Measurements from ENCODE around the gene LRRC4C.

Gene LRRC4C

DNA sequence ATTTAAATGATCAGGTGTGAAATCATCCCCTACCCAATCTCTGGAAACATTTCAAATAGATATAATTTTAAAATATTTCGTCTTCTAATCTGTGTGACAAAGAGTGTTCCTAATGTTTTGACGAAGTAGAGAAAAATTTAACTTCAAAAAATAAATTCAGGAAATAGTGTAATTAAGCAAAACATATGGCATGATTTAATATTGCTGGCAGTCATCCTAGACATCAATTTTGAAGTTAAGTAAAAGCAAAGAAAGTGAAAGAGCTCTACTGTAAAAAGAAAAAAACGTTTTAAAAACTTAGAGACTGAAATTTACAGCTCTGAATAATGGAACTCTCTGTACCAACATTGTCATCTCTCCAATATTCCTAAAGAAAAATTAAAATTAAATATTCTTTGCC is 1062.3 kb downstream of the LRRC4C start:
- DNase-seq (ENCODE audit: extremely low read depth in 1 of 2, low read depth in 1 of 2): no peak

DNA sequence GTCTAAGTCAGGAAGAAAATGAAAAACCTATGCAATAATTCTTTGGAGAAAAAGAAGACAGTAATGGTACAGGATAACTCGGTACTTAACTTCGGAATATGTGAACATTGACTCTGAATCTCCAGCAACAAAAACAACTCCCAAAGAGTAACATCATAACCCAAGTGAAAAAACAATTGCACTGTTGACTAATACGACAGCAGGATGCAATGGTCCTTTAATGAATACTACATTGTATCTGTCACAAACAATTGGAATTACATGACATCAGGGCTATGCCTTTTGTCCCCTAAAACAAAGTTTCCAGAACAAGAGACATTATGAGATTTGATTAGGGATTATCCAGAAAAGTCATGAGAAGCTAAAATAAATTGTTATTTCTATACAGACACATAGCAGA is 1065.9 kb downstream of the LRRC4C start:
- DNase-seq (ENCODE audit: extremely low read depth in 1 of 2, low read depth in 1 of 2): no peak

DNA sequence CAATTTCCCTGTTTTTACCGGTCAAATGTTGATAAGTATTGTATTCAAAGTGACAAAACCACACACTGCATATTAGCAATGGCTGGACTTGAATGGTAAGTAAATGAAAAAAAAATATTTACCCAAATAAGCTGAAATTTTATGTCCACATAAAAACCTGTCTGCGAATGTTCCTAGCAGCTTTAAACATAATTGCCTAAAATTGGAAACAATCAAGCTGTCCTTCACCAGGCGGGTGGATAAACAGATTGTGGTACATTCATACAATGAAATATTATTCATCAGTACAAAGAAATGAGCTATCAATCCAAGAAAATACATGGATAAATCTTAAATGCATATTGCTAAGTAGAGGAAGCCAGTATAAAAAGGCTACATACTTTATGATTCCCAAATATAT is 1067.8 kb downstream of the LRRC4C start:
- no peak for DNase-seq (ENCODE audit: extremely low read depth in 1 of 2, low read depth in 1 of 2)

DNA sequence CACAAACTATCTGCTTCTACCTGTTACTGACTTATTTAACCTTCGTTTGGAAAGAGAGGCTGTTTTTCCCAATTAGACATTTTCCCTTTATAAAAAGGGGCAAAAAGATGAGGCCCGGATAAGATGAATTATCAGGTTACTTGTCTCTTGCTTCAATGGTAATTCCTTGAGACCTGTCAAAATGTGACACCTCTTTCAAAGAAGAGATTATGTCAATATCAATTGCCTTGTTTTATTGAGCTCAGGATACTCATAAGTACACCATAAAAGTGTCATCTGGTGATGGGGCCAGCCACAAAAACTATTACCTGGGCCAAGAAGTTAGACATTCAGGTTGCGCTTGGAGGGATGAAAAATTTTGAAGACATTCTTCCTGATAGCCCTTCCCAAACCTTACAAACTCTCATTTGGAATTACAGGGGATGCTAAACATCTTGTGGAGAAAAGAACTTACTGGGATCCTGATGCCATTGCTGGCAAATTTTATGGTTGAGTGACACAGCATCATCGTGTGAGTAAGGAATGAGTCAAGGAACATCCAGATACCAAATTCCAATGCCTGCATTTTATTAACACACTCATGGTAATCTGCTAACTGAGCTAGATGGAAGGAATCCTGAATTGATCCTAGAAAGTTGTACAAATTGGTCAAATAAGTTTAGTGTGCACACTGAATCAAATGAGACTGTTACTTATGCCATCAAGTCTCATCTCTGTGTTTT is 1071.2 kb downstream of the LRRC4C start:
- DNase-seq (ENCODE audit: extremely low read depth in 1 of 2, low read depth in 1 of 2): no peak

DNA sequence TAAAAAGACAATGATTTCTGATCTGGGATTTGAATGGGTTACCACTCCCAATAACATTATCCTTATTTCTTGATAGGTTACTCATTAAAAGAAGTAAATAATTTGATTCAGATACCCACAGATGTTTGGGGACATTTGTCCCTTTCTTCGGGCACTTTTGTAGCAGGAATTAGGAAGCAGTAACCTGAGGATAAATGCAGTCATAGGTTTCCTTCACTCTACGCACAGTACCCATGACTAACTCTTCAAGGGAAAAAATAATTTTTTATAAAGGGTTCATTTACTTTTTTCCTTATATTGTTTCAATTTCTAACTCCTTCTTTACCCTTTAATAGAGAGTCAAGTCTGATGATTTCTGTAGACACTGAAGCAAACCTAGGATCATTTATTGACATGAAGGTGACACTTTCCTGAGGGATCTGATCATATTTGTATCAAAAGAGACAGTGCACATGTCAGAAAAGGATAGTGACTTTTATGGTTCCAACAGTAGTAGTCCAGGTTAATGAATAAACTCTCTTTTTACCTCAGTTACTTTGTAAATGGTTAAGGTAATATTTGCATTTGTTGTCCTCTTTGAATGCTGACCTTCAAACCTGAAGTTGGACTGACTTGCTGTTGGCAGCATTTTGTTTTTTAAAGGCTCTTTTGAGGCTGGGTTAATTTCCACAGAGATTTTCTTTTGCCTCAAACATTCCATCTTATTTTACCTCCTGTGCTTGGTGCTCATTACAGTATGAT is 1072.0 kb downstream of the LRRC4C start:
- no peak for DNase-seq (ENCODE audit: extremely low read depth in 1 of 2, low read depth in 1 of 2)

DNA sequence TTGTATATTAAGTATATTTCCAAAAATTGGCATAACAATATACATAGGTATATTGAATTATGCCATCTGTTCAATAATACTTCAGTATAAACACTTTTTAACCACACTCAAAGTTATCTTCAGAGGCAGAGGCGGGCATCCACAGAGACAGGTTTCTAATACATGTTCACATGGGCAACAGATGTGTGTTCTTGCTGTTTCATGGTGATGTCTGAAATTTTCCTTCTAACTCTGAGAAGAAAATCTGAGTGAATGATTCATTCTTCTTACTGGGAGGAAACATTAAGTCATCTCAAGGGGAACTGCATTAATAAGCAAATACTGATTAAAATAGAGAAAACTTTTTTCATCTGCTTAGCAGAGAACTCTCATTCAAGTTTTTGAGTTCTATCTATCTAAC is 1074.5 kb downstream of the LRRC4C start:
- no peak for DNase-seq (ENCODE audit: extremely low read depth in 1 of 2, low read depth in 1 of 2)

DNA sequence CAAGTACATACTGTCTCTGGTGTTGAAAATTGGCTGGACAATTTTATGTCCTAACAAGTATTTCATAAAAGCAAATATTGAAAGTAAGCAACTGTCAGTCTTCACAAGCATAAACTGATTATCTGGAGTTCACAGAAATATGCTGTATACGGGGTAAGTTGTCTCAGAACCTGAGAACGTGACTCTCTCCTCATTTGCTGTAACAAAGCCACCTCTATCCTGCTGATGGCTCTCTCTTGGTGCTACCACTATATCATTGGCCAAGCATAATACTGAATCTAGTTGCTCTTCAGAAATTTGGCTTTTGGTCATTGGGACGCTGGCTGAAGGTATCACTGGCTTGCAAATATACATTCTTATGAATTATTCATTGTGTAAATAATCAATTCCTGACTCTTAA is 1078.0 kb downstream of the LRRC4C start:
- DNase-seq (ENCODE audit: extremely low read depth in 1 of 2, low read depth in 1 of 2): no peak

DNA sequence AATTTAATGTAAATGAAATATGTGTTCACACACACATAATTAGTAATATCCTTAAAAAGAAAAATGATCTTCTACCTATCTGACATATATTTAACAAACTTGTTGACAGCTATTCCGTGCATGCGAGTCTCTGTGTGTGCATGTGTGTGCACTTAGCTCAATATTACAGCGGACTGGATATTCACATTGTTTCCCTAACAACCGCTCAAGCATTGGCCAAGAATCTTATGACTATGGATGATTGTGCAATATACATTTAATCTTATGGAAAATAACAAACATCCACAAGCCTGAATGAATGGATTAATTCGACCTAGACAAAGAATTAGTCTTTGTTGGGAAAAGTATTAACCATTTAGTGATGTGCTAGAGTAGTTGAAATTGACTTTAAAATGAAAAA is 1078.6 kb downstream of the LRRC4C start:
- no peak for DNase-seq (ENCODE audit: extremely low read depth in 1 of 2, low read depth in 1 of 2)

DNA sequence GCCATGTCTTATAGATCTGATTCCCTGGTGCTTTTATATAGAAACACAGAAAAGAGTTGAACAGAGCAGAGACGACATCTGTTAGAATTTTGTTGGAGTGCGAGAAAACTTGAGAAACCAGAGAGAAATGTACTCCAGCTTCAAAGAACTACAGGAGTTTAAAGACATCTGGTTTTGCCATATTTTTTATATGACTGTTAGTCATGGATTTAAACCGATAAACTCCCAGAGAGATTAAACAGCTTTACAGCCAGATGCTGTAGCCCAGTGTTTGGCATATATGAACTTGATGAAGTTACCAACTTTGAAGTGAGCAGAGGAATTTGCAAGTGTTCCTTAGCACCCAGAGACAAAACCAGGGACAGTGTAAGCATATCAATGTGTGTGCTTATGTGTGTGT is 1083.1 kb downstream of the LRRC4C start:
- no peak for DNase-seq (ENCODE audit: extremely low read depth in 1 of 2, low read depth in 1 of 2)

DNA sequence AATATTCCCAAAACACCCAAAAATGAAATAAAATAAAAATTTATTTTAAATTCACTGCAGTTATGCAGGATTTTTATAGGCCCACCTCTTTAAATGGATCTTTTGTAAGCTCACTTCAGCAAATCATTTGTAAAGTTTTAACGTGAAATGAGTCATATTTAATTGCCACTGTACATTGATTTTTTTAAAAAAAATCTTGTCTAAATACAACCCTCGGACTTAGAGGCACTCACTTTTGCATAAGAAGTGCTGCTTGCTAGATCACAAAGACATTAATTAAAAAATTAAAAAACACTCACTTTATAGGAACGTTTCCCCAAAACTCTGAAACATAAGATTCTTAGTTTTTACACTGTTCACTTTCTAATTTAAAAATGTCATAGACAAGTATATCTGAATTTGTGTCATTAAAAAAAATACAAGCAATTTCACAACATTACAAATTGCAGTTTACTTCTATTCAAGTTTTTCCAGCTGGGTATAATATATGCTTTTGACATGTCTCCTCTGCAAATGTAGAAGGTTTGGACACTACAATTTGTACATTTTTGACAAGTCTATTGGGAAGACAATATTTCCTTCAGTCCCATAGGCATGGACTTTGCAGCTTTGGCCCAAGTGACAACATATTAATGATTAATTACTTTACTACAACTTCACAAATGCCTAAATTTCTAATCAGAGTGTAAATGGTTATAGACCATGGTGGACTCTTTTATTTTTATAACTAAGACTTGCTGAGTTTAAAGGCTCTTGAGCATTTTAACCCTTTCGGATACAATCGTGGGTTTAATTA is 1088.4 kb downstream of the LRRC4C start:
- no peak for DNase-seq (ENCODE audit: extremely low read depth in 1 of 2, low read depth in 1 of 2)

DNA sequence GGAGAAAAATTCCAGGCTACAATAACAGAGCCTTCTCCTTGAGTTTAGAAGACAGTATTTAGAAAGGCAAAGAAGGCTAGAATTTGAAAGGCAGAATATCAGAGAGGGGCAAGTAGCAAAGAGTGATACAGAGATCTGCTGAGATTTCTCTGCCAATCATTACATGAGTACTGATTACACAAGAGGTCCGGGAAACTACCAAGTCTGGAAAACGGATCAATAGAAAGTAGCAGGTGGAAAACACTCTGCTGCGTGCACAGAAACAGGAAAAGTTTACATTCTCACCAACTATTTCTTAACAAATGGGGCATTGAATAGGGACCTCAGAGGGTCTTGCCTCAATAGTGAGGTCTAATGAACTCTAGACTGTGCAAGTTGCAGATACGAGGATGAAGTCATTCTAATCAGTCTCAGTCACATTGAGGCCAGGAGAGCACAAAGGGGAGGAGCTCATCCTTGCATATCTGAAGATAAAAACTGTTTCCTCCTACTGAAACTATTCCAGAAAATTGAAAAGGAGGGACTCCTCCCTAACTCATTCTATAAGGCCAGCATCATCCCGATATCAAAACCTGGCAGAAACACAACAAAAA is 1099.2 kb downstream of the LRRC4C start:
- DNase-seq (ENCODE audit: extremely low read depth in 1 of 2, low read depth in 1 of 2): no peak

DNA sequence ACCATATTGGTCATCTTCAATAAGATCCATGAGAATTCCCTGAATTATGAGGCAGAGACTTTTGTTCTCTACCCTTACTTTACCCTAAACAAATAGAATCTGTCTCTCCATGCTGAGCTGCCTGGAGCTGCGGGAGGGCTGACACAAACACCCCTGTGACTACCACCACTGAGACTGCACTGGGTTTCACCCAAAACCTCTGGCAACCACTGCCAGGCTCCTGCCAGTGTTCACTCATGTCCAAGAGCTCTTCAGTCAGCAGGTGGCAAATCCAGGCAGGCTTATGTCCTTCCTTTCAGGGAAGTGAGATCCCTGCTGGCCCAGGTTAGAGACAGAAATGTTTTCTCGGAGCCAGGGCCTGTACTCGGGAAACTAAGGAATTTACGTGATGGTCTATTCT is 1105.3 kb downstream of the LRRC4C start:
- no peak for DNase-seq (ENCODE audit: extremely low read depth in 1 of 2, low read depth in 1 of 2)

DNA sequence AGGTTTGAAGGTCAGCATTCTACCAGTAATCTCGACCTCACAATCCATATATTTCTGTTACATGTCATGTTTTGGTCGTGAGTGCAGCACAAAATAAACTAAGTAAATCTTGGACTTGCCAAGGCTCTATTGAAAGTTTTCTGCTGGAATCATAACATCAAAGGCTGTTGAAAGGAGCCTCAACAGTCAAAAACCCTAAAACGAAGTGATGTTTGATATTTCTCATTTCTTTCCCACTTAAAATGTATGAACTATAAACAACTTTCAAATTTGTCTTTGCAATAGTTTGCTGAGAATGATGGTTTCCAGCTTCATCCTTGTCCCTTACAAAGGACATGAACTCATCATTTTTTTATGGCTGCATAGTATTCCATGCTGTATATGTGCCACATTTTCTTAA is 1118.5 kb downstream of the LRRC4C start:
- no peak for DNase-seq (ENCODE audit: extremely low read depth in 1 of 2, low read depth in 1 of 2)

DNA sequence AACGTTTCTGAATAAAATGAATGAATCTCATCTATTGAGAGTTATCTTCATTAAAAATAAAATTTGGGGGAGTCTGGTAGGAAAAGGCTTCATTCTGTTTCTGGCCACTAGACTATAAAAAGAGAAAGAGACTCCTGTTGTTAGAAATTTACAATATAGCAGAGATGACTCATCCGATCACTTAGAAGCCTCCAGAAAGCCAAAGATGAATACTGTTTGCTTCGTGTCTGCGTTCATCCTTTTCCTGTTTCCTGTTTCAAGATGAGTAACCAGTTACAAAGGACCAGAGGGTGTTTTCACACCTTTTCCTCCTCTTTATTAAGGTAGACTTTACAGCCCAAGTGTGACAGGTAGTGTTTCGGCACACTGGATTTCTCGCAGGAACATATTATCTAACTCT is 1120.7 kb downstream of the LRRC4C start:
- no peak for DNase-seq (ENCODE audit: extremely low read depth in 1 of 2, low read depth in 1 of 2)

DNA sequence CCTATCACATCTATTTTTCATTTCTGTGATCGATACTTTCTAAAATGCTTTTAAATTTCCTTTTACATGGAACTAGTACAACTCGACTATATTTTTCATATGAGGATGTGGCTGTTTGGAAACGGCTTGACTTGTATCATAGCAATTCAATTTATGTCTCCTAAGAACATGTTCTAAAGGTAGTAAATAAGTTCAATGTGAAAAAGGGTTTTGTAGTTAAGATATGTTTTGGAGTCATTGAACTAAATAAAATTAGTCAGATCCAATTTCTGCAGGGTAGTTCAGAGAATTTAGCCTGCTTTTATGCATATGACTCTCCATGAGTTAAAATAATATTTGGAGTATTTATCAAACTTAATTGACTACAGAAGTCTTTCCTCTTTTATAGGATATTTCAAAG is 1121.4 kb downstream of the LRRC4C start:
- no peak for DNase-seq (ENCODE audit: extremely low read depth in 1 of 2, low read depth in 1 of 2)

DNA sequence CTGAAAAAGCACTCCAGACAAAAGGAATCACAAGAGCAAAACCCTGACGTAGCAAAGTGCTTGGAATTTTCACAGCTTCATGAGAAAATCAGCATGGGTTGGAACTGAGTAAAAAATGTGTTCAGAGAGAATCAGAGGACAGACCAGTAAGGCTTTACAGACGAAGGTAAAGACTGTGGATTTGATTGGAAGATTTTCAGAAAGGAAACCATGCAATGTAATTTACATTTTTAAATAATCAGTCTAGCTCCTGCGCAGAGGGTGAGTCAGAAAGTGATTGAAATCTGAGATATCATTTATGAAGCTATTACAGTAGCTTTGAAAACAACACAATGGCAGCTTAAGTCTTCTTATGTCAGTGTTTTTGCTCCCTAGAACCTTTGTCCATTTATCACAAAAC is 1122.3 kb downstream of the LRRC4C start:
- no peak for DNase-seq (ENCODE audit: extremely low read depth in 1 of 2, low read depth in 1 of 2)

DNA sequence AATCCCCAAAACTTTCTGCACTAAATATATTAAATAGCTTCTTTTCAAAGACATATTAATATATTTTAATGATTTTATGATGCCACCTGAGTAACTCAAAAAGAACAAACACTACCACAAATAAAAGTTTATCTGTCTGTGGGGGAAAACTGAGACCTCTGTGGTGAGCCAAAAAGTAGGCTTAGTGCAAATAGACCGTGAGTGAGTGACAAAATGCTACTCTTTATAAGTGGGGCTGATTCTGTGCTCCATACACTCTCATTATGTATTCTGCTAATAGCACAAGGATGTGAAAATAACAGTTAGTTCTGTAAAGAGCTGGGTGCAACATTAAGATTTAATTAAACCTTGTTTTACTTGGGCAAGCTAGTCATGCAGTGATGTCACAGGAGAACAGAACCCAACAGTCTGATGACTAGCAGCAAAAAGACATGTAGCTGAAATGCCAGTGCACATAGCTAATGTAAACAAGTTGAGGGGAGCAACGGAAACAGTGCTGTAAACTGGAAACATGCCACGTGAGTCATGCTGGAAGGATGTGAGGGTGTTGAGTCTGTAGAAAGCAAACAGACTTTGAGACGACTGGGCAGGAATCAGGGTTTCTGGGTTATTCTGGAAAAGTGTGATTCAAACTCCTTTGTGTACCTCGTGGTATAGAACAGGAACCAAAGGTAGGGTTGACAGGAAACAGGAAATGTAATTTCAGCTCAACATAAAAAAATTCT is 1130.4 kb downstream of the LRRC4C start:
- no peak for DNase-seq (ENCODE audit: extremely low read depth in 1 of 2, low read depth in 1 of 2)

DNA sequence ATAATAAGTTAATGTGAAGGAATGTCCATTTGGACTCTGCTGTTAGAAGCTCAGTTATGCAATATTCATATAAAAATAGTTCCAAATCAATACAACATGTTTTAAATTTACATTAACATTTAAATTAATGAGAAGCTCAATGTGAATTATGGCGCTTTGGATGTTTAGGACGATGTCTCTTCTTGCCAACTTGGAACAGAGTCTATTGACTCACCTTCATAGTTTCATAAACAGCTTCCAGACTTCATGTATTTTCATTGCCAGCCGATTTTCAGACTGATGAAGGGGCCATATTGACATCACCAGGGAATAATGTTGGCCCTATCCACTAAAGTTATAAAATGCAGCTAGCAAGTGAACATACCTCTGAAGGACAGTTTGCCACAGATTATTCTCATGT is 1136.2 kb downstream of the LRRC4C start:
- no peak for DNase-seq (ENCODE audit: extremely low read depth in 1 of 2, low read depth in 1 of 2)

DNA sequence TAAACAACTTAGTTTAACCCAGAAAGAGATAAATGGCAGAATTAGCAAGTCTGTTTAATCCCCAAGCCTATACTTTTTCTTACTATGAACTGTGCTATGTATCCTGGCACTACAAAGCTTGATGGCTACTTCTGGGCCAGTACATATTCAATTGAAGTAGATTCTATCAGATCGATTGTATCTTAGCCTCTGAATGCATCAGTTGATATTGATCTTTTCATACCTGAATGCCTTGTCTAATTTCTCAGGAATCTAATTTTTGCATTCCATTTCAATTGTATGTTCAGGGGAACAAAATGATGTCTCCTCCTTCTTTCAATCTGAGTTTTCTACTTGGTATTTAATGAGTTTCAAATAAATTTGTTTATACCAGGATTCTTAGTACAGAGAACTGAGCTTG is 1137.9 kb downstream of the LRRC4C start:
- DNase-seq (ENCODE audit: extremely low read depth in 1 of 2, low read depth in 1 of 2): no peak

DNA sequence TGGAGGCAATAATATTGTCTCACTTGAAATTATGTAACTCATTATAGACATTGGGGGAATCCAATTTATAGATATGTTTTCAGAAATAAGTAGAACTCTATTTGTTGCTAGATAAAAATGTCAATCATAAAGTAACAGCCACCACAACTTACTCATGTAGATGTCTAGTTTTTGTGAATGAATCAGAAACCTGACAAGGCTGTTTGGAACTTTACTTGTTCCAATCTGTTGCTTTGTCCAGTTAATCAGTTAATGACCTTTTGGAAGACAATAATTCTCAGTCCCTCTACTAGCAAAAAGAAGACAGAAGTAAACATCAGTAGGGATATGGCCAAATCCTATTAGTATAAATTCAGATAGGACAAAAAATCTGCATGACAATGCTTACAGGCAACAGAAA is 1143.3 kb downstream of the LRRC4C start:
- DNase-seq (ENCODE audit: extremely low read depth in 1 of 2, low read depth in 1 of 2): no peak

DNA sequence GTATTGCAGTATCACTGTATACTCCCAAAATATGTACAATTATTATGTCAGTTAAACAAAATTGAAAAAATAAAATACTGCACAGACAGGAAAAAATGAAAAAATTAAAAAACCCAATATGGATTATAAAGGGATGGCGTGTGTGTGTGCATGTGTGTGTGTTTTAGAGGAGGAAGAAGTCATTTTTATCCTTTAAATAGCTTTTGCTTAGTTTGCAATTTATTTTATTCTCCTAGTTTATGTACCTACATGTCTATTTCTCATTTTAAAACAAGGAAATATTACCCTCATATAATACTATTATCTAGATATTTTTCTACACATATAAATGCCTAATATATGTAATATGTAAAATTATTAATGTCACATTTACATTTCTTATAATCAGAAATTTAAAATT is 1144.3 kb downstream of the LRRC4C start:
- DNase-seq (ENCODE audit: extremely low read depth in 1 of 2, low read depth in 1 of 2): no peak

Measured in activated CD8-positive, alpha-beta memory T cell treated with anti-CD3 and anti-CD28 coated beads for 1 hour (primary cell).